HG02943 (cell line): ENCODE data around the gene PPFIBP2.
A peak's percentile ranks its signal among the peaks of the same experiment; 100 is the strongest.

Experiments
- ATAC-seq: cut with Tn5 transposase; IDR thresholded peaks from one replicate; pipeline ENCODE4 v1.9.1; 2021; ENCODE audit warnings: mild to moderate bottlenecking, low read depth, moderate library complexity; ENCODE audit not compliant: unreplicated experiment

PPFIBP2 gene

GRCh38 chr11:7617032-7617431 is 103.2 kb downstream of the PPFIBP2 start:
- no peak for ATAC-seq

GRCh38 chr11:7619322-7619721 is 105.5 kb downstream of the PPFIBP2 start:
- ATAC-seq = no peak

- no peak for ATAC-seq
Observed at GRCh38 chr11:7621090-7621489, 107.3 kb downstream of the PPFIBP2 start.

- ATAC-seq = no peak
Observed at GRCh38 chr11:7621554-7621953, 107.8 kb downstream of the PPFIBP2 start.

GRCh38 chr11:7622721-7623120 is 108.9 kb downstream of the PPFIBP2 start:
- no peak for ATAC-seq

- ATAC-seq = no peak
Observed at GRCh38 chr11:7628660-7629059, 114.9 kb downstream of the PPFIBP2 start.

- no peak for ATAC-seq
Observed at GRCh38 chr11:7630002-7630401, 116.2 kb downstream of the PPFIBP2 start.

GRCh38 chr11:7632211-7632610 is 118.4 kb downstream of the PPFIBP2 start:
- no peak for ATAC-seq

GRCh38 chr11:7635137-7635536 is 121.3 kb downstream of the PPFIBP2 start:
- no peak for ATAC-seq

- no peak for ATAC-seq
Observed at GRCh38 chr11:7635708-7636107, 121.9 kb downstream of the PPFIBP2 start.

- no peak for ATAC-seq
Observed at GRCh38 chr11:7636350-7636749, 122.6 kb downstream of the PPFIBP2 start.

GRCh38 chr11:7637447-7638157 is 123.8 kb downstream of the PPFIBP2 start:
- ATAC-seq = no peak

- peak; percentile 58 for ATAC-seq
Observed at GRCh38 chr11:7638710-7639642, 125.2 kb downstream of the PPFIBP2 start.

- ATAC-seq = no peak
Observed at GRCh38 chr11:7639643-7640025, 125.8 kb downstream of the PPFIBP2 start.

- no peak for ATAC-seq
Observed at GRCh38 chr11:7640816-7641215, 127.0 kb downstream of the PPFIBP2 start.

- ATAC-seq = no peak
Observed at GRCh38 chr11:7642747-7643146, 128.9 kb downstream of the PPFIBP2 start.

- ATAC-seq = no peak
Observed at GRCh38 chr11:7643314-7643713, 129.5 kb downstream of the PPFIBP2 start.

GRCh38 chr11:7645206-7645605 is 131.4 kb downstream of the PPFIBP2 start:
- no peak for ATAC-seq

GRCh38 chr11:7646866-7647265 is 133.1 kb downstream of the PPFIBP2 start:
- ATAC-seq = no peak

- no peak for ATAC-seq
Observed at GRCh38 chr11:7648264-7648663, 134.5 kb downstream of the PPFIBP2 start.

GRCh38 chr11:7651140-7651551 is 137.3 kb downstream of the PPFIBP2 start:
- no peak for ATAC-seq

- no peak for ATAC-seq
Observed at GRCh38 chr11:7651700-7652099, 137.9 kb downstream of the PPFIBP2 start.
